GM08714 (cell line): ENCODE data around the gene TSBP1.
"Not testable (repeated sequence)": the region's sequence is repeated elsewhere in the genome, so short reads cannot be mapped to it uniquely, and the experiment has no call there.

Experiments
- H3K4me3 ChIP-seq: fragments of 200-500 bp; sonication (Bioruptor generic); 2 replicates; pipeline ENCODE4 v1.5.1; 2014; ENCODE audit warnings: mild to moderate bottlenecking, low read length, inconsistent platforms
- ZNF274 ChIP-seq: IDR thresholded peaks from 2 replicates; pipeline ENCODE4 v1.6.1; 2012; ENCODE audit warnings: mild to moderate bottlenecking, low read depth, low read length

Gene TSBP1

GRCh38 chr6:32393665-32394420 is 22.1 kb upstream of the TSBP1 start:
- no peak for TF ChIP-seq ZNF274
- no peak overlapping the region for H3K4me3 ChIP-seq

- no peak overlapping the region for H3K4me3 ChIP-seq
- no peak for TF ChIP-seq ZNF274
Measured at GRCh38 chr6:32391505-32391904, 19.8 kb upstream of the TSBP1 start.

GRCh38 chr6:32387589-32388340 is 16.1 kb upstream of the TSBP1 start:
- TF ChIP-seq ZNF274, result no peak
- no peak overlapping the region for H3K4me3 ChIP-seq

- no peak overlapping the region for H3K4me3 ChIP-seq
- TF ChIP-seq ZNF274, result no peak
Measured at GRCh38 chr6:32386040-32386439, 14.3 kb upstream of the TSBP1 start.

GRCh38 chr6:32382757-32383420 is 11.2 kb upstream of the TSBP1 start:
- H3K4me3 ChIP-seq, result no peak overlapping the region
- no peak for TF ChIP-seq ZNF274

GRCh38 chr6:32379545-32379944 is 7.8 kb upstream of the TSBP1 start:
- no peak overlapping the region for H3K4me3 ChIP-seq
- TF ChIP-seq ZNF274, result no peak

GRCh38 chr6:32375739-32376529 is 4.2 kb upstream of the TSBP1 start:
- no peak for TF ChIP-seq ZNF274
- H3K4me3 ChIP-seq, result no peak overlapping the region

- no peak for TF ChIP-seq ZNF274
- no peak overlapping the region for H3K4me3 ChIP-seq
Measured at GRCh38 chr6:32371229-32371628, 474 bp downstream of the TSBP1 start.

- H3K4me3 ChIP-seq, result no peak overlapping the region
- TF ChIP-seq ZNF274, result no peak
Measured at GRCh38 chr6:32370505-32370904, 1.2 kb downstream of the TSBP1 start.

GRCh38 chr6:32369660-32370059 is 2.0 kb downstream of the TSBP1 start:
- TF ChIP-seq ZNF274, result no peak
- H3K4me3 ChIP-seq, result no peak overlapping the region

- TF ChIP-seq ZNF274, result no peak
Measured at GRCh38 chr6:32367644-32368043, 4.1 kb downstream of the TSBP1 start.

GRCh38 chr6:32359225-32359624 is 12.5 kb downstream of the TSBP1 start:
- H3K4me3 ChIP-seq, result not testable (repeated sequence)

More at GRCh38 chr6:32367644-32368043, 4.1 kb downstream of the TSBP1 start:
- H3K4me3 ChIP-seq, result no peak overlapping the region

GRCh38 chr6:32358548-32358947 is 13.2 kb downstream of the TSBP1 start:
- H3K4me3 ChIP-seq, result not testable (repeated sequence)

GRCh38 chr6:32355018-32355417 is 16.7 kb downstream of the TSBP1 start:
- H3K4me3 ChIP-seq, result no peak overlapping the region
- no peak for TF ChIP-seq ZNF274
